H1 (cell line): ENCODE data around the gene CHRM4. TPM values are rescaled to one million over a fixed set of nuclear protein-coding genes. Genes with fewer than 3 reads are reported as not detected.

Experiments used
- CTCF ChIA-PET: fragments of 300-600 bp; sonication (Branson Sonifier 250); formaldehyde crosslinking; loops from one replicate; lab custom pipeline; 2021; ENCODE audit not compliant: partially characterized antibody; lab: Charles Lee
- POLR2A ChIA-PET: fragments of 300-600 bp; sonication (Branson Sonifier 250); formaldehyde crosslinking; loops from one replicate; lab custom pipeline; 2021; ENCODE audit warnings: inconsistent platforms; ENCODE audit not compliant: partially characterized antibody; lab: Charles Lee
- DNase-seq, 2 experiments: peaks; one replicate each; pipeline versions ENCODE4 v3.0.0 to v3.0.0-alpha.2; 2010 to 2022; ENCODE audit warnings: low spot score in 2 of 2, low read depth in 1 of 2, mixed read lengths in 1 of 2
- FAIRE-seq: peaks from 2 replicates; lab custom pipeline; 2011; peaks lifted over from hg19 to GRCh38; lab: Jason Lieb, UNC
- H2AFZ ChIP-seq: 2 replicates; pipeline ENCODE4 v1.8.1; 2012; ENCODE audit warnings: low read length, inconsistent platforms
- H2AK5ac ChIP-seq: 2 replicates; pipeline ENCODE4 v1.6.1; 2013; ENCODE audit warnings: low read depth, low read length
- H2BK120ac ChIP-seq: replicated peaks from 2 replicates; pipeline ENCODE3; 2013; ENCODE audit warnings: low read depth, low read length, inconsistent platforms
- H2BK12ac ChIP-seq: 2 replicates; pipeline ENCODE4 v1.6.1; 2013; ENCODE audit warnings: low read depth, low read length
- H2BK15ac ChIP-seq: 2 replicates; pipeline ENCODE4 v1.6.1; 2013; ENCODE audit warnings: low read length
- H2BK20ac ChIP-seq: 2 replicates; pipeline ENCODE4 v1.6.1; 2013; ENCODE audit warnings: low read length
- H2BK5ac ChIP-seq: 2 replicates; pipeline ENCODE4 v1.6.1; 2013; ENCODE audit warnings: low read depth, low read length
- H3K14ac ChIP-seq: 2 replicates; pipeline ENCODE4 v1.6.1; 2013; ENCODE audit warnings: inconsistent platforms; ENCODE audit not compliant: insufficient read length
- H3K18ac ChIP-seq: 2 replicates; pipeline ENCODE4 v1.6.1; 2013; ENCODE audit warnings: low read length; ENCODE audit errors: extremely low read depth
- H3K23ac ChIP-seq: 2 replicates; pipeline ENCODE4 v1.6.1; 2013; ENCODE audit warnings: inconsistent platforms; ENCODE audit not compliant: insufficient read length
- H3K23me2 ChIP-seq: 2 replicates; pipeline ENCODE4 v1.6.1; 2013; ENCODE audit warnings: low read depth, low read length
- H3K27ac ChIP-seq: 2 replicates; pipeline ENCODE4 v1.6.1; 2011; ENCODE audit warnings: low read depth, low read length, inconsistent platforms
- H3K27me3 ChIP-seq, 4 experiments: replicated peaks in 1 of 4; 1 replicate in 1 of 4; 2 replicates in 3 of 4; pipeline versions ENCODE4 v1.6.1 to v1.8.1; 2011 to 2013; ENCODE audit warnings: low read length in 3 of 4, mild to moderate bottlenecking in 3 of 4, inconsistent platforms in 2 of 4, mixed read lengths in 2 of 4, moderate library complexity in 1 of 4; ENCODE audit not compliant: control insufficient read depth in 3 of 4, insufficient read depth in 3 of 4; ENCODE audit errors: extremely low read depth in 1 of 4
- H3K36me3 ChIP-seq, 4 experiments: 2 replicates each; pipeline versions ENCODE4 v1.6.1 to v1.8.1; 2011 to 2013; ENCODE audit warnings: mild to moderate bottlenecking in 4 of 4, low read length in 3 of 4, moderate library complexity in 2 of 4, control low read depth in 1 of 4, inconsistent platforms in 1 of 4; ENCODE audit not compliant: insufficient read depth in 4 of 4, control insufficient read depth in 2 of 4
- H3K4ac ChIP-seq: replicated peaks from 2 replicates; pipeline ENCODE3; 2013; ENCODE audit warnings: low read length, low read depth, mixed read lengths, inconsistent platforms; ENCODE audit not compliant: insufficient read length
- H3K4me1 ChIP-seq, 4 experiments: replicated peaks in 1 of 4; 1 replicate in 1 of 4; 2 replicates in 3 of 4; pipeline versions ENCODE4 v1.6.1 to v1.8.1; 2011 to 2013; ENCODE audit warnings: low read length in 3 of 4, inconsistent platforms in 2 of 4, mixed read lengths in 1 of 4; ENCODE audit not compliant: insufficient read depth in 4 of 4, control insufficient read depth in 3 of 4
- H3K4me2 ChIP-seq, 2 experiments: 2 replicates each; pipeline versions ENCODE4 v1.6.1 to v1.8.1; 2011 to 2013; ENCODE audit warnings: low read depth in 2 of 2, low read length in 2 of 2, control low read depth in 1 of 2, inconsistent platforms in 1 of 2, mild to moderate bottlenecking in 1 of 2; ENCODE audit not compliant: insufficient read depth in 1 of 2
- H3K4me3 ChIP-seq, 4 experiments: fragments of 200-600, 300-600 bp in 1 of 4; sonication (generic), shearing (Covaris generic), sonication (Bioruptor Twin) in 1 of 4; 2 replicates each; pipeline versions ENCODE4 v1.5.1 to v1.8.1; 2011 to 2016; ENCODE audit warnings: low read length in 4 of 4, low read depth in 3 of 4, control low read depth in 2 of 4, inconsistent platforms in 2 of 4, mild to moderate bottlenecking in 2 of 4, mixed read lengths in 1 of 4, moderate library complexity in 1 of 4; ENCODE audit not compliant: insufficient read depth in 2 of 4; ENCODE audit errors: extremely low read depth in 1 of 4
- H3K56ac ChIP-seq: replicated peaks from 2 replicates; pipeline ENCODE3; 2013; ENCODE audit warnings: low read depth, mild to moderate bottlenecking, mixed read lengths, low read length, inconsistent platforms; ENCODE audit not compliant: insufficient read length
- H3K79me1 ChIP-seq: 2 replicates; pipeline ENCODE4 v1.6.1; 2013; ENCODE audit warnings: low read depth, low read length, control low read depth
- H3K79me2 ChIP-seq, 2 experiments: 2 replicates each; pipeline versions ENCODE4 v1.6.1 to v1.8.1; 2012 to 2013; ENCODE audit warnings: low read length in 2 of 2, mild to moderate bottlenecking in 2 of 2, inconsistent platforms in 1 of 2; ENCODE audit not compliant: insufficient read depth in 2 of 2, control insufficient read depth in 1 of 2
- H3K9ac ChIP-seq, 4 experiments: replicated peaks in 1 of 4; 1 replicate in 1 of 4; 2 replicates in 3 of 4; pipeline versions ENCODE4 v1.6.1 to v1.8.1; 2011 to 2013; ENCODE audit warnings: low read depth in 3 of 4, low read length in 3 of 4, control low read depth in 2 of 4, mild to moderate bottlenecking in 2 of 4, moderate library complexity in 2 of 4, inconsistent platforms in 1 of 4; ENCODE audit errors: extremely low read depth in 1 of 4
- H3K9me3 ChIP-seq, 2 experiments: 2 replicates each; pipeline versions ENCODE4 v1.6.1 to v1.8.1; 2012 to 2013; ENCODE audit warnings: mild to moderate bottlenecking in 2 of 2, moderate library complexity in 2 of 2, control low read depth in 1 of 2, inconsistent platforms in 1 of 2, low read depth in 1 of 2, low read length in 1 of 2, mixed read lengths in 1 of 2; ENCODE audit not compliant: insufficient read depth in 2 of 2
- H4K20me1 ChIP-seq, 2 experiments: replicated peaks in 1 of 2; 2 replicates each; pipeline versions ENCODE3 to v1.8.1; 2011 to 2013; ENCODE audit warnings: inconsistent platforms in 2 of 2, low read length in 2 of 2, mild to moderate bottlenecking in 1 of 2; ENCODE audit not compliant: insufficient read depth in 2 of 2, control insufficient read depth in 1 of 2
- H4K5ac ChIP-seq: 2 replicates; pipeline ENCODE4 v1.6.1; 2013; ENCODE audit warnings: low read length, low read depth, mixed read lengths, inconsistent platforms; ENCODE audit not compliant: insufficient read length
- H4K8ac ChIP-seq: 2 replicates; pipeline ENCODE4 v1.8.0; 2013; ENCODE audit warnings: mild to moderate bottlenecking, moderate library complexity, low read length, inconsistent platforms; ENCODE audit not compliant: insufficient read depth; ENCODE audit errors: extremely low read depth
- H4K91ac ChIP-seq: replicated peaks from 2 replicates; pipeline ENCODE3; 2013; ENCODE audit warnings: low read length, mixed read lengths, inconsistent platforms; ENCODE audit not compliant: insufficient read length
- CREB1 ChIP-seq: IDR thresholded peaks from 2 replicates; pipeline ENCODE4 v1.6.1; 2012; ENCODE audit warnings: inconsistent platforms
- EZH2 ChIP-seq: fragments of 200-600 bp; sonication (generic); IDR thresholded peaks from 2 replicates; pipeline ENCODE4 v1.7.1; 2012; ENCODE audit warnings: low read depth, mild to moderate bottlenecking, moderate library complexity, low read length, inconsistent platforms; ENCODE audit not compliant: severe bottlenecking
- FOSL1 ChIP-seq: IDR thresholded peaks from 2 replicates; pipeline ENCODE4 v1.6.1; 2011; ENCODE audit warnings: mild to moderate bottlenecking, low read depth, low read length, moderate library complexity; ENCODE audit not compliant: insufficient read depth
- RAD21 ChIP-seq, 2 experiments: IDR thresholded peaks in 1 of 2; conservative IDR thresholded peaks in 1 of 2; 2 replicates each; pipeline ENCODE4 v1.6.1; 2011; ENCODE audit warnings: low read depth in 2 of 2, low read length in 2 of 2, improper control_type of control experiment in 1 of 2, inconsistent platforms in 1 of 2, mild to moderate bottlenecking in 1 of 2, moderate library complexity in 1 of 2
- RBBP5 ChIP-seq: IDR thresholded peaks from 2 replicates; pipeline ENCODE4 v1.7.1; 2012; ENCODE audit warnings: low read depth, mild to moderate bottlenecking, inconsistent platforms, low read length, moderate library complexity, borderline replicate concordance
- RNF2 ChIP-seq: fragments of 200-900, 300-1000 bp; sonication (generic); IDR thresholded peaks from 2 replicates; pipeline ENCODE4 v1.7.1; 2016; ENCODE audit warnings: borderline replicate concordance, low read depth, mild to moderate bottlenecking, antibody characterized with exemption, low read length; ENCODE audit not compliant: poor library complexity, severe bottlenecking; ENCODE audit errors: missing control alignments
- SAP30 ChIP-seq: fragments of 300-600 bp; sonication (generic); IDR thresholded peaks from 2 replicates; pipeline ENCODE4 v1.7.1; 2012; ENCODE audit warnings: low read length, moderate library complexity, mild to moderate bottlenecking, inconsistent platforms; ENCODE audit not compliant: insufficient read depth, insufficient replicate concordance
- SIX5 ChIP-seq: IDR thresholded peaks from 2 replicates; pipeline ENCODE4 v1.6.1; 2011; ENCODE audit warnings: mild to moderate bottlenecking, low read depth, low read length
- SP4 ChIP-seq: IDR thresholded peaks from 2 replicates; pipeline ENCODE4 v1.6.1; 2012; ENCODE audit warnings: low read length, inconsistent platforms
- YY1 ChIP-seq: IDR thresholded peaks from 2 replicates; pipeline ENCODE4 v1.6.1; 2011; ENCODE audit warnings: low read depth, mild to moderate bottlenecking, low read length
- WGBS, 2 experiments: shearing (Covaris generic) in 1 of 2; methylation state at CpG; one replicate each; pipeline versions ENCODE4 v1.1.6 to v1.1.7; 2013 to 2015; ENCODE audit warnings: low lambda C conversion rate in 2 of 2, mixed read lengths in 2 of 2, inconsistent platforms in 1 of 2, low coverage in 1 of 2, missing lambda C conversion rate in 1 of 2; ENCODE audit not compliant: insufficient replicate concordance in 2 of 2, insufficient coverage in 1 of 2, insufficient read length in 1 of 2; ENCODE audit errors: extremely low coverage in 1 of 2, missing lambda C conversion rate in 1 of 2; 5-methylcytosine and 5-hydroxymethylcytosine counted together
- polyA plus RNA-seq, 7 experiments: library from polyadenylated mRNA; depleted of rRNA in 3 of 7; stranded (reverse) in 5 of 7; unstranded in 2 of 7; fragments of >200 nt in 5 of 7; fragments of 200-250 nt in 2 of 7; gene quantifications; 1 replicate in 5 of 7; 2 replicates in 1 of 7; 4 replicates in 1 of 7; pipeline versions ENCODE4 v1.2.1 to v1.2.3, GENCODE V29; 2011 to 2013; ENCODE audit warnings: missing spikeins in 2 of 7, mixed read lengths in 2 of 7
- total RNA-seq: library from RNA; stranded (reverse); fragmentation: NEBNext Ultra II Directional; extraction: Animal tissue kit (Norgen Biotek cat#: 25700); gene quantifications from 2 replicates; pipeline ENCODE4 v1.2.1, GENCODE V29; 2021

CHRM4 gene
- total and polyA plus RNA-seq, 2 of the 8 experiments (the other 6 are each of a cell fraction or from before 2014, with no cell fraction given): 1.1 to 1.3 TPM

- 0 out of 2 replicates have a peak, but pooled peaks cover 3% of the 10 kb centered on the region for H3K79me1 ChIP-seq
- H4K8ac ChIP-seq: no peak overlapping the region
- no peak for DNase-seq
- H3K79me2 ChIP-seq: no peaks in the 10 kb centered on the region
- peak overlapping the region; percentile 65; the same call in 1 of the 2 replicates for H2BK15ac ChIP-seq
- H3K4me3 ChIP-seq: no peak overlapping the region
- no peak overlapping the region for H2AFZ ChIP-seq
- H2AK5ac ChIP-seq: peak overlapping the region; percentile 91
- no peak overlapping the region for H4K5ac ChIP-seq
- peak overlapping the region; percentile 88 for H2BK20ac ChIP-seq
- H3K23me2 ChIP-seq: peaks cover 8% of the 10 kb centered on the region; the same call in 1 of the 2 replicates
- H3K9me3 ChIP-seq: no peaks in the 10 kb centered on the region
- POLR2A ChIA-PET: interaction anchor here (0.7 to 1.6 kb wide), 4 partner anchors 9 to 93 kb away, joined by 3 to 5 read pairs (median 4); no protein-coding TSS in a partner anchor
- CTCF ChIA-PET: interaction anchor here (0.6 to 42.5 kb wide), 5 partner anchors 22 to 97 kb away, joined by 3 to 1004 read pairs (median 7); partner anchors contain the start of genes DGKZ and MDK
- no peak for FAIRE-seq
- no peak overlapping the region for H3K9ac ChIP-seq
- H2BK120ac ChIP-seq: peak overlapping the region; percentile 73
- no peak overlapping the region for H3K14ac ChIP-seq
- no peaks in the 10 kb centered on the region for H3K36me3 ChIP-seq
- peak overlapping the region; percentile 66 for H3K18ac ChIP-seq
- H3K56ac ChIP-seq: no peak overlapping the region
- no peak overlapping the region for H3K23ac ChIP-seq
- no peaks in the 10 kb centered on the region for H4K20me1 ChIP-seq
- H3K4ac ChIP-seq: no peak overlapping the region
- no peak for TF ChIP-seq SP4
- TF ChIP-seq FOSL1: no peak
- no peak for TF ChIP-seq SIX5
- no peak for TF ChIP-seq SAP30
- TF ChIP-seq RBBP5: no peak
- no peak for TF ChIP-seq RNF2
- TF ChIP-seq RAD21 (IDR thresholded peaks at IDR 0.05 in 1 of 2, conservative IDR thresholded peaks at IDR 0.05 in 1 of 2; ENCODE audit: low read depth in 2 of 2, low read length in 2 of 2): no peak
- no peak for TF ChIP-seq CREB1
- TF ChIP-seq EZH2: no peak
- no peak for TF ChIP-seq YY1
- H3K4me2 ChIP-seq: no peak overlapping the region; a peak in 1 of 4 replicates
- whole genome bisulfite sequencing, 2 experiments: 93% methylated on average over 12 of the region's 12 CpGs; no CpG with 5 or more reads in 1 of the 2 experiments
- H2BK12ac ChIP-seq: peak overlapping the region; percentile 78
- H4K91ac ChIP-seq: peak overlapping the region; percentile 81
- H3K27me3 ChIP-seq: peaks cover 10 to 30% (median 29%) of the 10 kb centered on the region in 4 experiments
- peak overlapping the region; percentile 84; the same call in 1 of the 2 replicates for H2BK5ac ChIP-seq
- H3K4me1 ChIP-seq: peaks cover 27 to 59% (median 53%) of the 10 kb centered on the region in 4 experiments
- no peak overlapping the region for H3K27ac ChIP-seq
Measured at GRCh38 chr11:46336563-46337180, 54.9 kb downstream of the CHRM4 start.
